Muscle layer of colon (tissue), 2 donors: ENCODE results near the gene SERPINA5.
"Not testable (repeated sequence)": the region's sequence is repeated elsewhere in the genome, so short reads cannot be mapped to it uniquely, and the experiment has no call there.

ENCODE experiments used
- H3K27ac ChIP-seq: one replicate; pipeline ENCODE4 v1.7.0; 2013; ENCODE audit warnings: low read depth, mild to moderate bottlenecking, low read length, moderate library complexity
- H3K27me3 ChIP-seq, 2 donors: one replicate each; pipeline ENCODE4 v1.7.0; 2013; ENCODE audit warnings: low read length in 2 of 2, mild to moderate bottlenecking in 2 of 2; ENCODE audit not compliant: insufficient read depth in 2 of 2, control insufficient read depth in 1 of 2
- H3K36me3 ChIP-seq: one replicate; pipeline ENCODE4 v1.7.0; 2013; ENCODE audit warnings: mild to moderate bottlenecking, low read length; ENCODE audit not compliant: insufficient read depth
- H3K4me1 ChIP-seq: one replicate; pipeline ENCODE4 v1.7.0; 2013; ENCODE audit warnings: mild to moderate bottlenecking, low read length; ENCODE audit not compliant: insufficient read depth
- H3K4me3 ChIP-seq, 2 donors: one replicate each; pipeline ENCODE4 v1.7.0; 2013; ENCODE audit warnings: low read length in 2 of 2, low read depth in 1 of 2, mild to moderate bottlenecking in 1 of 2, moderate library complexity in 1 of 2
- H3K9ac ChIP-seq: one replicate; pipeline ENCODE4 v1.7.0; 2013; ENCODE audit warnings: low read length
- H3K9me3 ChIP-seq: one replicate; pipeline ENCODE4 v1.7.0; 2013; ENCODE audit warnings: mild to moderate bottlenecking, low read length
- donor health status: abdominal sarcoma.
- donor health status: Adenocarcinoma of cecum.

The SERPINA5 gene

DNA sequence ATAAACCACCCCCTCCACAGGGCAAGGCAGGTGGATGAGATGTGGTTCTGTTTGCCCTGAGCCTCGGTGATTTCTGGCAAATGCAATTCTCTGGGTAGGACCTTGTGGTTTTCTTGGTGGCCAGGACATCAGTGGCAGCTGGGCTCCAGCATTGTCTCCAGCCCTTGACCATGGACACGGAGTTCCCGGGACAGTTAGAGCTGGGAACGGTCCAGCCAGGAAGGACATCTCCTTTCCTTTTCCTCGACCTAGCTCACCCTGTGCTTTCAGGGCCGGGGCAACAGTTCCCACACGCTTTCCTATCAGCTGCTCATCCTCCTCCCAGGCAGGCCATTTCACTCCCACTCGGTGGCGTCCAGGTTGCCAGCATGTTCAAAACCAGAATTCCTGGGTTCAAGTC is 10.8 kb upstream of the SERPINA5 start:
- Histone ChIP-seq H3K4me3 (no peak overlapping the region), H3K27ac (no peak overlapping the region), H3K9ac (no peak overlapping the region), H3K27me3 (no peaks in the 10 kb centered on the region), H3K4me1 (peaks cover 4% of the 10 kb centered on the region), H3K9me3 (no peaks in the 10 kb centered on the region), H3K36me3 (no peaks in the 10 kb centered on the region)

DNA sequence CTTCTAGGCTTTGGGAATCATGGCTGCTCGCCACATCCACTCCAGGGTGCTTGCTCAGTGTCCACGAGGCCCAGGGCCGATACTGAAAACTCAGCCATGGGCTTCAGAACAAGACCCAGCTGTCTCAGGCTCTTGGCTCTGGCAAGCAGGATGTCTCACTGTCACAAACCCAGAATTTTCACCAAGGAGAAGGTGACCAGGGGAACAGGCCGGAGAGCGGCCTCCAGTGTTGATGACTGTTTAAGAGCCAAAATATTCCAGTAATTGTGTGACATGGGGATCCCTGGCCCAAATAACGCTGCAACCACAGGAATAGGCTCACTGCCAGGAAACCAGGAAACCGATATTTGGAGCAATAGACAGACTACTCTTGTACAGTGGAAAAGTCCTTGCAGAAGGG is 9.8 kb upstream of the SERPINA5 start:
- H3K27ac ChIP-seq: no peak overlapping the region
- no peak overlapping the region for H3K4me3 ChIP-seq
- H3K9ac ChIP-seq: no peak overlapping the region
- H3K36me3 ChIP-seq: no peaks in the 10 kb centered on the region
- peaks cover 4% of the 10 kb centered on the region for H3K4me1 ChIP-seq
- no peaks in the 10 kb centered on the region for H3K9me3 ChIP-seq
- no peaks in the 10 kb centered on the region for H3K27me3 ChIP-seq

DNA sequence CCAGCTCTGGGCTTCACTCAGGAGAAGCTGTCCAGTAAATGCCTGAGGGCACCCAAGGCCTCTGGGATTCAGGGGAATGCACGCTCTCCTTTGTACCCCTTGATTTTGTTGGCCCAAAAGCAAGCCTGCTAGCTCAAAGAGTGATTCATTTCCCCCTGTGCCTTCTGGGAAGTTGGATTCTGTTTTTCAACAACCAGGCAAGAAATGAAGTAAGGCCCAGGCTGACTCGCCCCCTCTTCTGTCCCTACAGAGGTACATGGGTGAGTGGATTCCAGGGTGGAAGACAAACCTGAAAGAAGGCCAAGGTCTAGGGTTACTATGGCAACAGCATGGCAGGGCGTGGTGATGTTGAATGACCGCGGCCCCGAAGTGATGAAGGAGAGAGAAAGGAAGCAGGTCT is 9.3 kb upstream of the SERPINA5 start:
- Histone ChIP-seq H3K4me1 (peaks cover 4% of the 10 kb centered on the region), H3K36me3 (no peaks in the 10 kb centered on the region), H3K27me3 (no peaks in the 10 kb centered on the region), H3K9ac (no peak overlapping the region), H3K9me3 (no peaks in the 10 kb centered on the region), H3K27ac (no peak overlapping the region), H3K4me3 (no peak overlapping the region)

DNA sequence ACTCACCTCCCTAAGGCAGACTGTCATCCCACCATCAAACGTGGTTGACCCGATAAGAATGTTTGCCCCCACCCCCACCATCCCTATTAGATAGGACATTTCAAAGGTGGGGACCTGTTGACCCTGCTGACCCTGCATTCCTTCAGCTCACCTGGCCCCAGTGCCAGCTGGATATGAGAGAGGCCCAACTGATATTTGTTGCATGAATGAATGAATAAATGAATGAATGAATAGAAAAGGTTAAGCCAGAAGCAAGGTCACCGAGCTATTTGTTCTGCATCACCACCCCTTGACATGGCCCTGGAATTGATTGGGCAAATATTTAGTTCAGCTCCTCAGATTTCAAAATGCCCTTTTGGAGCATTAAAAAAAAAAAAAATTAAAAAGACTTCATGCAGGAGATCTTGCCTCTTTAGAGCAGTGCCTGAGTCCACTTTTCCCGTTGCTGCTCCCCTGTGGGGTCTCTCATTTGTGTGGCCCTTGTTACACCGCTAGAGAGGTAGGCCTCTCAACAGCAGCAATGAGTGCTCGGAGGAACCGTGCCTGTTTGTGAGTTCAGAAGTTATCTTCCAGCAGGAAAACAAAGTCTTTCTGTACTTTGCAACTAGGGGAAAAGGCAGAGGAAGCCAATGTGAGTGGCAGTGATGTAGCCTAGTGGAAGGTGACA is 8.5 kb upstream of the SERPINA5 start:
- no peak overlapping the region for H3K27ac ChIP-seq
- no peaks in the 10 kb centered on the region for H3K27me3 ChIP-seq
- H3K9me3 ChIP-seq: no peaks in the 10 kb centered on the region
- H3K4me3 ChIP-seq: no peak overlapping the region
- H3K4me1 ChIP-seq: peaks cover 4% of the 10 kb centered on the region
- H3K36me3 ChIP-seq: no peaks in the 10 kb centered on the region
- no peak overlapping the region for H3K9ac ChIP-seq

DNA sequence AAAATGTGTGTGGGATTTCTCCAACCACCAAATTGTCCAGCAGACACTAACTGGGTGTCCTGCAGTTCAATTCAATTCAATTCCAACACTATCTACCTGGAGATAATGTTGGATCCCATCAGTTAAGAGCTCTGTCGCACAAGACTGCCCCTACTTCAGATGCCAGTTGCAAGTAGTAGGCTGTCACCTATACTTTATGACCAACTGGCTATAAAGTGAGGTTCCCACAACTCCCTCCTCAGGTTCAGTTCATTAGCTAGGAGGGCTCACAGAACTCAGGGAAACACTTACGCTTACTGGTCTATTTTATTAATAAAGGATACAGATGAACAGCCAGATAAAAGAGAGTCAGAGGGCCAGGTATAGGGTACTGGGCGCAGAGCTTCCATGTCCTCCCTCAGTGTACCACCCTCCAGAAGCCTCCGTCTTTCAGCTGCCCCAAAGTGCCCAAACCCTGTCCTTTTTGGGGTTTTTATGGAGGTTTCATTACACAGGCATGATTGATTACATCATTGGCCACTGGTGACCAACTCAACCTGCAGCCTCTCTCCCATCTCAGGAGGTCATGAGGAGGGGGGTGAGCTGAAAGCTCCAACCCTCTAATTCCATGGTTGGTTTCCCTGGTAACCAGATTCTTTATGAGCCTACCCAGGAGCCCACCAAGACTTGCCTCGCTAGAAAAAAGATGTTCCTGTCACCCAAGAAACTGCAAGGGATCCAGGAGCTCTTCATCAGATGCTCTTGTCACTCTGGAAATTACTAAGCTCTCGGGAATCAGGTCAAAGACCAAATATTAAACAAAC is 7.5 kb upstream of the SERPINA5 start:
- Histone ChIP-seq H3K9ac (no peak overlapping the region), H3K27ac (no peak overlapping the region), H3K4me3 (no peak overlapping the region), H3K36me3 (no peaks in the 10 kb centered on the region), H3K4me1 (peaks cover 4% of the 10 kb centered on the region), H3K27me3 (no peaks in the 10 kb centered on the region), H3K9me3 (no peaks in the 10 kb centered on the region)

DNA sequence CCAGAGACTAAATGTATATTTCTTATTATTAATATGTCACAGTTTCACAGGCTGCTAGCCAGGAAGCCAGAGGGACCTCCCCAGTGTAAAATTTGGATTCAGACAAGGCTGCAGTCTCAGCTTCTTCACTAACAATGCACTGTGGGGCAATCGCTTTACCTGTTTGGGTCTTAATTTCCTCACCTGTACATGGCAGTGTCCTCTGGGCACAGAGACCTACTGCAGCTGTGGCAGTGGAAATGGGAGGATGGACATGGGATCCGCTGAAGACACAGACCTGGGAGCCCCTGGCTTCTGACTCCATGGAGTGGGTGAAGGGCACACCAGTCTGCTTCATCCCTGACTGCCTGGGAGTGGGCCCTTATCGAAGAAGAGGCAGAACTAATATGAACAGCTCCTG is 6.9 kb upstream of the SERPINA5 start:
- no peak overlapping the region for H3K27ac ChIP-seq
- H3K4me1 ChIP-seq: peaks cover 4% of the 10 kb centered on the region
- no peaks in the 10 kb centered on the region for H3K36me3 ChIP-seq
- H3K27me3 ChIP-seq: no peaks in the 10 kb centered on the region
- H3K9ac ChIP-seq: no peak overlapping the region
- no peak overlapping the region for H3K4me3 ChIP-seq
- no peaks in the 10 kb centered on the region for H3K9me3 ChIP-seq

DNA sequence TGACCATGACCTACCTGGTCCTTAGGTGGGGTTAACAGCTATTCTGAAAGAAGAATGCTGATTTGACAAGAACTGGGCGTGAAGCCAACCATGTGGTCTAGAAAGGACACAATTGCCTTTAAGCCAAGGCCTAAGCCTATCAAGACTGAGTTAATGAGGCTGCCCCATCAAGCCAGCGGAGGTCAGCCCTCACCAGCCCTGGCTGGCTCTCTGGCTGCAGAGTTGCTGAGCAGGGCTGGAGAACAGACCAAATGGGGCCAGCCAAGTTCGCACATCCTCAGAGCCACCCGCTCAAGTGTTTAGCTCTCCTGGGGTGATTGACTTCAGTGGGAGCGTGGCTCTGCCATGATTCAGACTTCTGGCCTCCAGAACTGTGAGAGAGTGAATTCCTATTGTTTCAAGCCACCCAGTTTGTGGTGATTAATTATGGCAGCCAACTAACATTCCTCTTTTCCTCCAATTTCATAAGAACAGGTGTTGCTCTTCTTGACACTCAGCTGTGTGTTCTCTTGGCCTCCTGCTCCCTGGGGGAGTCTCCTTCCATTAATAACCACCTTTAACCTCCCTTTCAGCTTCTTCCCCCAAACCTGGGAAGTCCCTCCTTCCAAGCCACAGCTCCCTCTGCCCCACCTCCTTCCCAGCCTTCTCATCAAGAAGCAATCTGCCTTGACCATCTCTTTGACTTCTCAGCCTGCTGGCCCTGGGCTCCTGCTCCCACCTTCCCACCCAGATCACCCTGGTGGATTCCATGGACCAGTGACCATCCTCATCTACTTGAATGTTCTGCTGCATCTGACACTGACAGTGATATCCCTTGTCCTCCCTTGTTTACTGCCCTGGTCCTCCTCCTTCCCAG is 5.3 kb upstream of the SERPINA5 start:
- Histone ChIP-seq H3K9me3 (no peaks in the 10 kb centered on the region), H3K4me3 (no peak overlapping the region), H3K9ac (no peak overlapping the region), H3K4me1 (peaks cover 4% of the 10 kb centered on the region), H3K27me3 (no peaks in the 10 kb centered on the region), H3K27ac (no peak overlapping the region), H3K36me3 (no peaks in the 10 kb centered on the region)

DNA sequence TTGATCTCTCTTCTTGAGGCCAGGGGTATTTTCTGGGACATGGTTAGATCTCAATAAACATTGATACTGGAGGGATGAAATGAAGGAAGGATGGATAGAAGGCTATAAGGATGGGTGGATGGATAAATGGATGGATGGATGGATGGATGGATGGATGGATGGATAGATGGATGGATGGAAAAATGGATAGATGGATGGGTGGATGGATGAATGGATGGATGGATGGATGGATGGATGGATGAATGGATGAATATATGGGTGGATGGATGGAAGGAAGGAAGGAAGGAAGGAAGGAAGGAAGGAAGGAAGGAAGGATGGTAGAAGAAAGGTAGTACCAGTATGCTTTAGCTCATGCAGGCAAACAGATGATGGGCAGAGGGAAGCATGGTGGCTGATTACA is 3.8 kb upstream of the SERPINA5 start:
- not testable (repeated sequence) for H3K36me3 ChIP-seq, H3K4me3 ChIP-seq, H3K27me3 ChIP-seq, H3K4me1 ChIP-seq, H3K27ac ChIP-seq, H3K9me3 ChIP-seq, H3K9ac ChIP-seq

DNA sequence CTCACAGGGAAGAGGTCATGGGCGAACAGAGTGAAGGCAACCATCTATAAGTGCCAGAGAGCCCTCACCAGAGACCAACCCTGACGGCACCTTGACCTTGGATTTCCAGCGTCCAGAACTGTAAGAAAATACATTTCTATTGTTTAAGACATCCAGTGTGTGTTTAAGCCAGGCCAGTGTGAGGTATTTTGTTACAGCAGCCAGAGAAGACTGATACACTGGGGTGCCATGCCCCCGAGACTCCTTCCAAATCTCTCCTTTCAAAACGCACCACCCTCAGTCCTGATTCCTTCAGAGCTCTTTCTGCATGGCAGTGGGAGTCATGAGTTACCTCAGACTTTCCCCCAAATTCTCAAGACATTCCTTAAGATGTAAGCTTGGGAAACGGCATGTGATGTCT is 2.5 kb upstream of the SERPINA5 start:
- no peak overlapping the region for H3K9ac ChIP-seq
- H3K4me3 ChIP-seq: no peak overlapping the region
- no peaks in the 10 kb centered on the region for H3K36me3 ChIP-seq
- H3K9me3 ChIP-seq: no peaks in the 10 kb centered on the region
- no peaks in the 10 kb centered on the region for H3K27me3 ChIP-seq
- H3K27ac ChIP-seq: no peak overlapping the region
- no peaks in the 10 kb centered on the region for H3K4me1 ChIP-seq

DNA sequence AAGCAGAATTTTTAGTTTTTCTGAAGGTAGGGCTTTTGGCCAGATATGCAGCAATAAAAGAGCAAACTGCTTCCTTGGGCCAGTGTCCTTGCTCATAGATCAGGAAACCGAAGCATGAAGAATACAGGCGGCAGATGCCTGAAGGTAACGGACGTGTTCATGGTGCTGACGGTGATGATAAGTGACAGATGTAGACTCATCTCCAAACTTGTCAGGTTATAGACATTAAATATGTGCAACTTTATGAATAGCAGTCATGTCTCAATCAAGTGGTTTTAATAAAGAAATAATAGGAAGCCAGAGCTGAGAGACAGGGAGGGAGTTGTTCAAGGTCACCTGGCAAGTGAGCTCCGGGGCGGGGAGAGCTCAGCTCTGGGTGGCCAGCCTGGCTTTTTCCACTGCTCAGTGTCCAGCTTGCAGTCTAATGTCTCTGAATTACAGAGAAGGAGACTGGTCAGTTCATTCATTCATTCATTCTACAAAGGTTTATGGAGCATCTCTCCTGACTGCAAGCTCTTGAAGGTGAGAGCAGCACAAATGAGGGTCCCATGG is 1.0 kb downstream of the SERPINA5 start:
- no peak overlapping the region for H3K27ac ChIP-seq
- no peaks in the 10 kb centered on the region for H3K4me1 ChIP-seq
- H3K27me3 ChIP-seq: no peaks in the 10 kb centered on the region
- H3K4me3 ChIP-seq: no peak overlapping the region
- no peaks in the 10 kb centered on the region for H3K36me3 ChIP-seq
- no peak overlapping the region for H3K9ac ChIP-seq
- no peaks in the 10 kb centered on the region for H3K9me3 ChIP-seq

DNA sequence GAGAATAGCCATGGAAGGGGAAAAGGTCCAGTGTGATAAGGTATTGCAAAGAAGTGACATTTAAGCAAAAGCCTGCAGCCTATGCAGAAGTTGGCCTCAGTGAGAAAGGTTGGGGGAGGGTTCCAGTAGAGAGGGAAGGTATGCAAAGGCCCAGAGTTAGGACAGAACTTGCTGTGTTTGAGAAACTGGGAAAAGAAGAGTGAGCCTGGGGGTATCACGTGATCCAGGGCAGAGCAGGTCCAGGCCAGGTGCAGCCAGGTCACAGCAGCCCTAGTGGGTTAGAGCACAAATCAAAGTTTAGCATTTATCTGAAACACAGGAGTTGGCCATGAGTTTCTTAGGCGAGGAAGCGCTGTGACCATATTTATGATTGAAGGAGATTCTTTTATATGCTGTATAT is 1.6 kb downstream of the SERPINA5 start:
- no peaks in the 10 kb centered on the region for H3K9me3 ChIP-seq
- no peaks in the 10 kb centered on the region for H3K36me3 ChIP-seq
- H3K27me3 ChIP-seq: no peaks in the 10 kb centered on the region
- no peak overlapping the region for H3K9ac ChIP-seq
- H3K4me1 ChIP-seq: no peaks in the 10 kb centered on the region
- no peak overlapping the region for H3K27ac ChIP-seq
- no peak overlapping the region for H3K4me3 ChIP-seq
